ENCODE data around the gene SLC16A8. TPM values are rescaled to one million over a fixed set of nuclear protein-coding genes. Genes with fewer than 3 reads are reported as not detected.
"Not testable (repeated sequence)": the region's sequence is repeated elsewhere in the genome, so short reads cannot be mapped to it uniquely, and the experiment has no call there.

The SLC16A8 gene
- total RNA-seq, 1 experiment from 2014 or later, result not detected

DNA sequence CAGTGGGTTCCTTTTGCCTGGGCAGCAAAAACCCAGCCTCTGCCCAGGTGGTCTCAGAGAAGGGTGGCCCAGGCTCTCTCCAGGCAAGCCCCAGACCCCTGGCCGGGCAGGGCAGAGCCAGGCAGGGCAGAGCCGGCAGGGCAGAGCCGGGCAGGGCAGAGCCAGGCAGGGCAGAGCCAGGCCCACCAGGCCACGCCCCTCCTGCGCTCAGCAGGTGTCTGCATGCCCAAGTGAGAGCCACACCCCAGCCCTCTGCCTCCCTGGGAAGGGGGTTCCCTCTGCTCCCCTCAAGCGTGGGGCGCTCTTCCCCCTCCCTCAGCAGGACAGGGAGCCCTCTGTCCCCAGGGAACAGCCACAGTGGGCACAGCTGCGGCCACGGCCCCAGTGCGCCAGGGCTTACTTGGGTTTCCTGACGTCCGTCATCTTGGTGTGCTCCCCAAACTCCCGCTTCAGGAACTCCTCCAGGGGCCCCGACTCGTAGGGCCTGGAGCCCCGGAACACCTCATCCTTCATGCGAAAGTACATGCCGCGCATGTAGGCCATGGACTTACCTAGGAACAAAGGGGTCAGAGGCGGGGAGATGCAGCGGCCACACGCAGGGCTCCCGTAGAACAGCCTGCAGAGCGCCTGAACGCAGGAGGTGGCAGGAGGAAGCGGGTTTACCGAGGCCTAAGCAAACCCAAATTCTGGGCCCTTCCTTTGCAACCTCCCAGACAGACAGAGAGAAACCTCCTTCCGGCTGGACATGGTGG lies 36.6 kb upstream of the SLC16A8 start:
- no peaks in the 10 kb centered on the region for H4K20me1 ChIP-seq (ENCODE audit: insufficient read depth)
- H3K79me2 ChIP-seq (ENCODE audit: insufficient read depth, low read length), result no peaks in the 10 kb centered on the region
- no peak overlapping the region for H3K9ac ChIP-seq (ENCODE audit: low read length)
- H3K4me2 ChIP-seq (ENCODE audit: low read length), result 0 out of 2 replicates have a peak overlapping the region, but pooled peaks have one; percentile 17
- DNase-seq (ENCODE audit: low read depth, low spot score) (no peak), ATAC-seq (peak; percentile 61)
- H3K27me3 ChIP-seq (ENCODE audit: insufficient read depth, low read length), result no peaks in the 10 kb centered on the region
- intact Hi-C loops (cut with micrococcal nuclease), result no loop called here
- no peak overlapping the region for H2AFZ ChIP-seq (ENCODE audit: low read depth, low read length, poor library complexity, severe bottlenecking)
- POLR2A ChIA-PET, result no interaction called here
- no peaks in the 10 kb centered on the region for H3K9me2 ChIP-seq (ENCODE audit: insufficient read depth)
- H3K4me3 ChIP-seq (replicated peaks in 1 of 2; ENCODE audit: low read depth in 1 of 2, low read length in 2 of 2), result no peak overlapping the region
- H3K27ac ChIP-seq (ENCODE audit: low read depth, low read length), result no peak overlapping the region
- CTCF ChIA-PET, result no interaction called here
- no peaks in the 10 kb centered on the region for H3K36me3 ChIP-seq (ENCODE audit: control insufficient read depth in 1 of 2, insufficient read depth in 2 of 2, low read length in 2 of 2)
- H3K9me3 ChIP-seq (ENCODE audit: control insufficient read depth in 1 of 2, insufficient read depth in 1 of 2, low read depth in 1 of 2, low read length in 2 of 2), result no peaks in the 10 kb centered on the region
- TF ChIP-seq, protein P1, sequence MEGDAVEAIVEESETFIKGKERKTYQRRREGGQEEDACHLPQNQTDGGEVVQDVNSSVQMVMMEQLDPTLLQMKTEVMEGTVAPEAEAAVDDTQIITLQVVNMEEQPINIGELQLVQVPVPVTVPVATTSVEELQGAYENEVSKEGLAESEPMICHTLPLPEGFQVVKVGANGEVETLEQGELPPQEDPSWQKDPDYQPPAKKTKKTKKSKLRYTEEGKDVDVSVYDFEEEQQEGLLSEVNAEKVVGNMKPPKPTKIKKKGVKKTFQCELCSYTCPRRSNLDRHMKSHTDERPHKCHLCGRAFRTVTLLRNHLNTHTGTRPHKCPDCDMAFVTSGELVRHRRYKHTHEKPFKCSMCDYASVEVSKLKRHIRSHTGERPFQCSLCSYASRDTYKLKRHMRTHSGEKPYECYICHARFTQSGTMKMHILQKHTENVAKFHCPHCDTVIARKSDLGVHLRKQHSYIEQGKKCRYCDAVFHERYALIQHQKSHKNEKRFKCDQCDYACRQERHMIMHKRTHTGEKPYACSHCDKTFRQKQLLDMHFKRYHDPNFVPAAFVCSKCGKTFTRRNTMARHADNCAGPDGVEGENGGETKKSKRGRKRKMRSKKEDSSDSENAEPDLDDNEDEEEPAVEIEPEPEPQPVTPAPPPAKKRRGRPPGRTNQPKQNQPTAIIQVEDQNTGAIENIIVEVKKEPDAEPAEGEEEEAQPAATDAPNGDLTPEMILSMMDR (IDR thresholded peaks at IDR 0.05 in 2 of 3, conservative IDR thresholded peaks at IDR 0.05 in 1 of 3; ENCODE audit: borderline replicate concordance in 1 of 3, insufficient read depth in 1 of 3, low read depth in 2 of 3, low read length in 2 of 3), result no peak
- TF ChIP-seq CEBPB (IDR thresholded peaks at IDR 0.05; ENCODE audit: low read depth), result no peak
- TF ChIP-seq YY1 (IDR thresholded peaks at IDR 0.05; ENCODE audit: extremely low read depth, insufficient replicate concordance, low read depth, low read length), result no peak
- no peak for TF ChIP-seq FOSL1 (IDR thresholded peaks at IDR 0.05; ENCODE audit: low read depth)
- TF ChIP-seq ELF1 (IDR thresholded peaks at IDR 0.05; ENCODE audit: borderline replicate concordance, low read depth), result no peak
- TF ChIP-seq SP1 (IDR thresholded peaks at IDR 0.05; ENCODE audit: low read depth), result no peak
- TF ChIP-seq, protein P2, sequence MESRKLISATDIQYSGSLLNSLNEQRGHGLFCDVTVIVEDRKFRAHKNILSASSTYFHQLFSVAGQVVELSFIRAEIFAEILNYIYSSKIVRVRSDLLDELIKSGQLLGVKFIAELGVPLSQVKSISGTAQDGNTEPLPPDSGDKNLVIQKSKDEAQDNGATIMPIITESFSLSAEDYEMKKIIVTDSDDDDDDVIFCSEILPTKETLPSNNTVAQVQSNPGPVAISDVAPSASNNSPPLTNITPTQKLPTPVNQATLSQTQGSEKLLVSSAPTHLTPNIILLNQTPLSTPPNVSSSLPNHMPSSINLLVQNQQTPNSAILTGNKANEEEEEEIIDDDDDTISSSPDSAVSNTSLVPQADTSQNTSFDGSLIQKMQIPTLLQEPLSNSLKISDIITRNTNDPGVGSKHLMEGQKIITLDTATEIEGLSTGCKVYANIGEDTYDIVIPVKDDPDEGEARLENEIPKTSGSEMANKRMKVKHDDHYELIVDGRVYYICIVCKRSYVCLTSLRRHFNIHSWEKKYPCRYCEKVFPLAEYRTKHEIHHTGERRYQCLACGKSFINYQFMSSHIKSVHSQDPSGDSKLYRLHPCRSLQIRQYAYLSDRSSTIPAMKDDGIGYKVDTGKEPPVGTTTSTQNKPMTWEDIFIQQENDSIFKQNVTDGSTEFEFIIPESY (IDR thresholded peaks at IDR 0.05; ENCODE audit: extremely low read depth, insufficient replicate concordance, low read length), result no peak
- TF ChIP-seq ZFX (IDR thresholded peaks at IDR 0.05), result no peak
- TF ChIP-seq, protein P3, sequence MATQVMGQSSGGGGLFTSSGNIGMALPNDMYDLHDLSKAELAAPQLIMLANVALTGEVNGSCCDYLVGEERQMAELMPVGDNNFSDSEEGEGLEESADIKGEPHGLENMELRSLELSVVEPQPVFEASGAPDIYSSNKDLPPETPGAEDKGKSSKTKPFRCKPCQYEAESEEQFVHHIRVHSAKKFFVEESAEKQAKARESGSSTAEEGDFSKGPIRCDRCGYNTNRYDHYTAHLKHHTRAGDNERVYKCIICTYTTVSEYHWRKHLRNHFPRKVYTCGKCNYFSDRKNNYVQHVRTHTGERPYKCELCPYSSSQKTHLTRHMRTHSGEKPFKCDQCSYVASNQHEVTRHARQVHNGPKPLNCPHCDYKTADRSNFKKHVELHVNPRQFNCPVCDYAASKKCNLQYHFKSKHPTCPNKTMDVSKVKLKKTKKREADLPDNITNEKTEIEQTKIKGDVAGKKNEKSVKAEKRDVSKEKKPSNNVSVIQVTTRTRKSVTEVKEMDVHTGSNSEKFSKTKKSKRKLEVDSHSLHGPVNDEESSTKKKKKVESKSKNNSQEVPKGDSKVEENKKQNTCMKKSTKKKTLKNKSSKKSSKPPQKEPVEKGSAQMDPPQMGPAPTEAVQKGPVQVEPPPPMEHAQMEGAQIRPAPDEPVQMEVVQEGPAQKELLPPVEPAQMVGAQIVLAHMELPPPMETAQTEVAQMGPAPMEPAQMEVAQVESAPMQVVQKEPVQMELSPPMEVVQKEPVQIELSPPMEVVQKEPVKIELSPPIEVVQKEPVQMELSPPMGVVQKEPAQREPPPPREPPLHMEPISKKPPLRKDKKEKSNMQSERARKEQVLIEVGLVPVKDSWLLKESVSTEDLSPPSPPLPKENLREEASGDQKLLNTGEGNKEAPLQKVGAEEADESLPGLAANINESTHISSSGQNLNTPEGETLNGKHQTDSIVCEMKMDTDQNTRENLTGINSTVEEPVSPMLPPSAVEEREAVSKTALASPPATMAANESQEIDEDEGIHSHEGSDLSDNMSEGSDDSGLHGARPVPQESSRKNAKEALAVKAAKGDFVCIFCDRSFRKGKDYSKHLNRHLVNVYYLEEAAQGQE (IDR thresholded peaks at IDR 0.05; ENCODE audit: low read depth), result no peak
- TF ChIP-seq, protein P4, sequence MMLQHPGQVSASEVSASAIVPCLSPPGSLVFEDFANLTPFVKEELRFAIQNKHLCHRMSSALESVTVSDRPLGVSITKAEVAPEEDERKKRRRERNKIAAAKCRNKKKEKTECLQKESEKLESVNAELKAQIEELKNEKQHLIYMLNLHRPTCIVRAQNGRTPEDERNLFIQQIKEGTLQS (IDR thresholded peaks at IDR 0.05), result no peak
- peaks cover 13 to 16% of the 10 kb centered on the region in 2 experiments for H3K4me1 ChIP-seq (ENCODE audit: control insufficient read depth in 1 of 2, insufficient read depth in 2 of 2, low read length in 2 of 2)
- RAD21 ChIA-PET (ENCODE audit: low non-redundant PET in 1 of 2, low total read pairs in 2 of 2, uncharacterized antibody in 2 of 2, unreplicated experiment in 2 of 2), result no interaction called here
- BruUV-seq (replicated peaks), result no TSS peak

DNA sequence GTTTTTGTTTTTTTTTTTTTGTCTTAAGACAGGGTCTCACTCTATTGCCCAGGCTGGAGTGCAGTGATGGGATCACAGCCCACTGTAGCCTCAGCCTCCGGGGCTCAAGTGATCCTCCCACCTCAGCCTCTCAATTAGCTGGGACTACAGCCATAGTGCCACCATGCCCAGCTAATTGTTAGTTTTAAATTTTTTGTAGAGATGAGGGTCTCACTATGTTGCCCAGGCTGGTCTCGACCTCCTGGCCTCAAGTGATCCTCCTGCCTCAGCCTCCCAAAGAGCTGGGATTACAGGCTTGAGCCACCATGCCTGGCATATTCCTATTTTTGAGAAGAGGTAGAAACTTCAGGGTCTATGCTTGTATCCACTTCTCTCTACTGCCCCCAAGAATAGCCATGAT lies 34.8 kb upstream of the SLC16A8 start:
- CTCF ChIA-PET; BruUV-seq (replicated peaks): not testable (repeated sequence)

More for the DNA sequence above, 34.8 kb upstream of the SLC16A8 start:
- H4K20me1 ChIP-seq (ENCODE audit: insufficient read depth); RAD21 ChIA-PET (ENCODE audit: low non-redundant PET in 1 of 2, low total read pairs in 2 of 2, uncharacterized antibody in 2 of 2, unreplicated experiment in 2 of 2); H3K36me3 ChIP-seq (ENCODE audit: control insufficient read depth in 1 of 2, insufficient read depth in 2 of 2, low read length in 2 of 2); ATAC-seq; H3K4me2 ChIP-seq (ENCODE audit: low read length); H2AFZ ChIP-seq (ENCODE audit: low read depth, low read length, poor library complexity, severe bottlenecking); H3K9me2 ChIP-seq (ENCODE audit: insufficient read depth); H3K9me3 ChIP-seq (ENCODE audit: control insufficient read depth in 1 of 2, insufficient read depth in 1 of 2, low read depth in 1 of 2, low read length in 2 of 2); H3K4me3 ChIP-seq (replicated peaks in 1 of 2; ENCODE audit: low read depth in 1 of 2, low read length in 2 of 2); H3K9ac ChIP-seq (ENCODE audit: low read length); H3K79me2 ChIP-seq (ENCODE audit: insufficient read depth, low read length); DNase-seq (ENCODE audit: low read depth, low spot score); H3K27me3 ChIP-seq (ENCODE audit: insufficient read depth, low read length); H3K27ac ChIP-seq (ENCODE audit: low read depth, low read length): not testable (repeated sequence)
- intact Hi-C loops (cut with micrococcal nuclease), result loop anchor here (10.0 kb wide), 1 partner anchor 106 kb away; no protein-coding TSS in a partner anchor
- peaks cover 9 to 13% of the 10 kb centered on the region in 2 experiments; a peak in 3 of 4 replicates for H3K4me1 ChIP-seq (ENCODE audit: control insufficient read depth in 1 of 2, insufficient read depth in 2 of 2, low read length in 2 of 2)
- POLR2A ChIA-PET, result interaction anchor here (1.4 kb wide), 1 partner anchor 83 kb away, joined by 3 read pairs; the partner anchor contains the start of gene MAFF

All from HCT116 (cell line).